Testis (tissue), 2 donors: Measurements from ENCODE around the gene ZNF142.

Experiments used
- CTCF ChIP-seq, 3 experiments: fragments of 450-650 bp in 2 of 3; fragments of 200-600 bp in 1 of 3; sonication (generic) in 1 of 3; IDR thresholded peaks; one replicate each; pipeline ENCODE4 v1.5.1; 2016 to 2019; ENCODE audit warnings: antibody characterized with exemption in 3 of 3, mild to moderate bottlenecking in 2 of 3, moderate library complexity in 1 of 3
- POLR2A ChIP-seq: fragments of 450-650 bp; IDR thresholded peaks from one replicate; pipeline ENCODE4 v1.6.1; 2017; ENCODE audit warnings: antibody characterized with exemption, mild to moderate bottlenecking, moderate library complexity

GRCh38 chr2:218642121-218642656 is 17.2 kb downstream of the ZNF142 start:
- TF ChIP-seq CTCF (IDR thresholded peaks at IDR 0.05) = no peak
- no peak for TF ChIP-seq POLR2A
